Body of pancreas (tissue), 4 donors: ENCODE results near the gene TDP1. TPM values are rescaled to one million over a fixed set of nuclear protein-coding genes. Genes with fewer than 3 reads are reported as not detected.

Source experiments
- ATAC-seq: fragments of 150-250 bp; one replicate; pipeline ENCODE4 v1.9.1; 2016
- DNase-seq, 4 donors: peaks; one replicate each; pipeline ENCODE4 v3.0.0-alpha.2; 2019
- H3K27ac ChIP-seq, 4 donors: fragments of 200-600 bp; sonication (generic); 1 replicate in 3 of 4; 2 replicates in 1 of 4; pipeline versions ENCODE4 v1.5.1 to v1.6.1; 2016 to 2019; ENCODE audit warnings: mild to moderate bottlenecking in 1 of 4, mixed read lengths in 1 of 4, moderate library complexity in 1 of 4
- H3K27me3 ChIP-seq, 2 donors: fragments of 200-600 bp; sonication (generic); one replicate each; pipeline ENCODE4 v1.6.0; 2016; ENCODE audit warnings: mild to moderate bottlenecking in 1 of 2
- H3K36me3 ChIP-seq, 2 donors: fragments of 200-600 bp; sonication (generic); replicated peaks in 1 of 2; 2 replicates each; pipeline ENCODE4 v1.5.1; 2016; ENCODE audit warnings: low read depth in 2 of 2; ENCODE audit not compliant: insufficient read depth in 1 of 2
- H3K4me1 ChIP-seq: fragments of 200-600 bp; sonication (generic); one replicate; pipeline ENCODE4 v1.6.0; 2016
- H3K4me3 ChIP-seq, 2 donors: fragments of 200-600 bp; sonication (generic); 1 replicate in 1 of 2; 2 replicates in 1 of 2; pipeline ENCODE4 v1.5.1; 2016 to 2019
- H3K9me3 ChIP-seq, 3 donors: fragments of 200-600 bp; sonication (generic); 1 replicate in 2 of 3; 2 replicates in 1 of 3; pipeline ENCODE4 v1.5.1; 2016
- POLR2A ChIP-seq, 3 donors: fragments of 450-650 bp; IDR thresholded peaks; one replicate each; pipeline ENCODE4 v1.6.1; 2016; ENCODE audit warnings: antibody characterized with exemption in 3 of 3, mild to moderate bottlenecking in 2 of 3
- WGBS, 2 donors: methylation state at CpG; one replicate each; pipeline ENCODE4 v1.1.5; 2017; 5-methylcytosine and 5-hydroxymethylcytosine counted together
- intact Hi-C: fragments of 100-400 bp; cut with DNase I; formaldehyde crosslinking; loops from one replicate; pipeline ENCODE4 v1.15.1; 2023
- total RNA-seq, 2 donors: library from RNA; depleted of rRNA; stranded (reverse); fragments of >200 nt; gene quantifications; one replicate each; pipeline ENCODE4 v1.1.0, GENCODE V29; 2016
- TF ChIP-seq, protein P1 (sequence below), 7 experiments: fragments of 450-650 bp in 4 of 7; fragments of 200-600 bp in 3 of 7; sonication (generic) in 3 of 7; IDR thresholded peaks; one replicate each; pipeline ENCODE4 v1.5.1; 2016 to 2019; ENCODE audit warnings: antibody characterized with exemption in 7 of 7

The TDP1 gene
- total RNA-seq, 2 donors from 2014 or later, result 7.5 to 10.5 TPM

DNA sequence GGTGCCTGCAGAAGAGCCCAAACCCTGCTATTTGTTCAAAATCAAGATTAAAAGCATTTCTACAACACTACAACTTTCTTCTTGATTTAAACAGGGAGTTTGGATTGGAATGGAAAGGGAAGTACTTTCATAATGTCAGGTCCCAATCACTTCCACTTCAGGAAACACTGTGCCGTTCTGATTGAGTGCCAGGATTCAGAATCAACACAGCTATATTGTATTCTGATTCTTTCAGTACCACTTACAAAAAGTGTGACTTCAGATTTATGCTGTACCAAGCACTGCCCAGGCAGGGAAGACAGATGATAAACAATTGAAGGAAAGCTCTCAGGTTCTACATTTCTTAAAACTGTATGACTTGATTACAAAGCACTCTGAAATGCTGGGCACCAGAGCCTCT lies 3.2 kb downstream of the TDP1 start:
- no peak for ATAC-seq
- no peak overlapping the region for H3K27ac ChIP-seq
- WGBS, 2 donors, result 63 to 91% methylated on average over 1 of the region's 1 CpG
- no peaks in the 10 kb centered on the region for H3K9me3 ChIP-seq
- peaks cover 15% of the 10 kb centered on the region for H3K4me1 ChIP-seq
- H3K36me3 ChIP-seq, result peaks cover 0 to 2% of the 10 kb centered on the region in 2 donors
- TF ChIP-seq, protein P1, sequence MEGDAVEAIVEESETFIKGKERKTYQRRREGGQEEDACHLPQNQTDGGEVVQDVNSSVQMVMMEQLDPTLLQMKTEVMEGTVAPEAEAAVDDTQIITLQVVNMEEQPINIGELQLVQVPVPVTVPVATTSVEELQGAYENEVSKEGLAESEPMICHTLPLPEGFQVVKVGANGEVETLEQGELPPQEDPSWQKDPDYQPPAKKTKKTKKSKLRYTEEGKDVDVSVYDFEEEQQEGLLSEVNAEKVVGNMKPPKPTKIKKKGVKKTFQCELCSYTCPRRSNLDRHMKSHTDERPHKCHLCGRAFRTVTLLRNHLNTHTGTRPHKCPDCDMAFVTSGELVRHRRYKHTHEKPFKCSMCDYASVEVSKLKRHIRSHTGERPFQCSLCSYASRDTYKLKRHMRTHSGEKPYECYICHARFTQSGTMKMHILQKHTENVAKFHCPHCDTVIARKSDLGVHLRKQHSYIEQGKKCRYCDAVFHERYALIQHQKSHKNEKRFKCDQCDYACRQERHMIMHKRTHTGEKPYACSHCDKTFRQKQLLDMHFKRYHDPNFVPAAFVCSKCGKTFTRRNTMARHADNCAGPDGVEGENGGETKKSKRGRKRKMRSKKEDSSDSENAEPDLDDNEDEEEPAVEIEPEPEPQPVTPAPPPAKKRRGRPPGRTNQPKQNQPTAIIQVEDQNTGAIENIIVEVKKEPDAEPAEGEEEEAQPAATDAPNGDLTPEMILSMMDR (IDR thresholded peaks at IDR 0.05), result no peak
- TF ChIP-seq POLR2A (IDR thresholded peaks at IDR 0.05), result no peak
- H3K27me3 ChIP-seq, result no peaks in the 10 kb centered on the region
- H3K4me3 ChIP-seq, result no peak overlapping the region
- no peak for DNase-seq
- intact Hi-C loops, result no loop called here

DNA sequence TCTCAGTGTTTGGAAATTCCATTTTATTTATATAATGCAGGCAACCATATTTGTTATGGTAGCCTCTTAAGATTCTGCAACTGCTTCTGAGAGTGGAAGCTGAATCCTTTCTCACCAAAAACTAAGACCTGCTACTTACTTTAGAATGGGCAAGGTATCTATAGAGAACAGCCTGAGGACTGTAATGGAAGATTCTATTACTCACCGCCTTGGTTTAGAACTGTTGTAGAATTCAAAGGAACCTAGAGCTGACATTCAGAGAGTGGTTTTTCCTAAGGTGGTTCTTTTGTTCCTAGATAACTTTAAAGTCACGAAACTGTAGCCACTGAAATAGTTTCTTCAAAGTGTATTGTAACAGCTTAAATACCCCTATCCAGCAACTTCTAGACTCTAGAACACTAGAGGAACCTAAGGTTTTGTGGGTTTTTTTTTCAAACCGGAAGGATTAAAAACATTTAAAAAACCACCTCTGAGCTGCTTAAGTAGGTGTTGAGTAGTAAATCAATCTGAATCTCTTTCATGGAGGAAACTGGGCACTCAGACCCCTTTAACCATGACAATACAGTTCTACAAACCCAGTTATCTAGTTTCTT lies 4.2 kb downstream of the TDP1 start:
- ATAC-seq, result no peak
- Histone ChIP-seq H3K9me3 (no peaks in the 10 kb centered on the region), H3K4me3 (no peak overlapping the region), H3K4me1 (peaks cover 15% of the 10 kb centered on the region), H3K27me3 (no peaks in the 10 kb centered on the region), H3K36me3 (peaks cover 0 to 2% of the 10 kb centered on the region in 2 donors), H3K27ac (no peak overlapping the region)
- no peak for TF ChIP-seq POLR2A (IDR thresholded peaks at IDR 0.05)
- TF ChIP-seq, protein P1 (IDR thresholded peaks at IDR 0.05), result no peak
- intact Hi-C loops, result no loop called here
- 81 to 90% methylated on average over 3 of the region's 3 CpGs for WGBS, 2 donors
- no peak for DNase-seq

DNA sequence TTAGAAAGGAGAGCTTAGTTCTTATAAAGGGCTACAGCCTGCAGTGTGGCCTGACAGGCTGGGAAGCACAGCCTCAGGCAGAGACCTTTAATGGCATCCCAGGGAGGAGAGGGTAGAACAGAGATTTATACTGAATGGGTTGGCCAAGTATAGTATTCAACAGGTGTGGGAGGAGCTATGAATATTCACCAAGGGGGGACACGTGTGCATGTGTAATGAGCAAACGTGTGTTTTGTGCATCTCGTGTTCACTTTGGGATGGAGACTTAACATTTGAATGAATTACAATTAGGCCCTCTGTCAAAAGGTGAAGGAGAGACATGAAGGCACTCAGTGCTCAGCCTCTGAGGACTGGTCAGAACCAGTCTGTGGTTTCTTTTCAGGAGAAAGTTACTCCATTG lies 5.2 kb downstream of the TDP1 start:
- Histone ChIP-seq H3K9me3 (no peaks in the 10 kb centered on the region), H3K4me3 (no peak overlapping the region), H3K4me1 (peaks cover 15% of the 10 kb centered on the region), H3K27me3 (no peaks in the 10 kb centered on the region), H3K27ac (no peak overlapping the region), H3K36me3 (peaks cover 0 to 2% of the 10 kb centered on the region in 2 donors)
- ATAC-seq, result no peak
- TF ChIP-seq POLR2A (IDR thresholded peaks at IDR 0.05), result no peak
- TF ChIP-seq, protein P1 (IDR thresholded peaks at IDR 0.05), result no peak
- WGBS, 2 donors, result 57 to 66% methylated on average over 3 of the region's 3 CpGs
- intact Hi-C loops, result no loop called here
- DNase-seq, result no peak

DNA sequence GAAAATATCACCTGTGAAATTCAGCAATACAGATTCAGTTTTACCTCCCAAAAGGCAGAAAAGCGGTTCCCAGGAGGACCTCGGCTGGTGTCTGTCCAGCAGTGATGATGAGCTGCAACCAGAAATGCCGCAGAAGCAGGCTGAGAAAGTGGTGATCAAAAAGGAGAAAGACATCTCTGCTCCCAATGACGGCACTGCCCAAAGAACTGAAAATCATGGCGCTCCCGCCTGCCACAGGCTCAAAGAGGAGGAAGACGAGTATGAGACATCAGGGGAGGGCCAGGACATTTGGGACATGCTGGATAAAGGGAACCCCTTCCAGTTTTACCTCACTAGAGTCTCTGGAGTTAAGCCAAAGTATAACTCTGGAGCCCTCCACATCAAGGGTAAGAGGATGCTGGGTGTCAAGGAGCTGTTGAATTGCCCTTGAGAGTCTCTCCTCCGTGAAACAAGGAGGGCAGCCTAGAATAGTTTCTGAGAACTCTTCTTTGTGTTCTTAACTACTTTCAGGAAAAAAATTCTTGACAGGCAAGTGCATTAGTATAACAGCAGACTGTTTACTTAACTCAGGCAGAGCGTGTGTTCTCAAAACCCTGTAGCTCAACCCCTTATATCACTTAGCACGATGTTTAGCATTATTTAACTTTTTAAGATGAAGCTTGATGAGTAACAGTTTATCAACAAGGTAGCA lies 7.7 kb downstream of the TDP1 start:
- 86 to 88% methylated on average over 10 of the region's 10 CpGs for WGBS, 2 donors

More for the DNA sequence above, 7.7 kb downstream of the TDP1 start:
- Histone ChIP-seq H3K9me3 (no peaks in the 10 kb centered on the region), H3K36me3 (peaks cover 0 to 2% of the 10 kb centered on the region in 2 donors), H3K4me3 (no peak overlapping the region), H3K4me1 (no peaks in the 10 kb centered on the region), H3K27ac (no peak overlapping the region), H3K27me3 (no peaks in the 10 kb centered on the region)
- no peak for ATAC-seq
- no peak for DNase-seq
- TF ChIP-seq, protein P1 (IDR thresholded peaks at IDR 0.05), result no peak
- no peak for TF ChIP-seq POLR2A (IDR thresholded peaks at IDR 0.05)
- intact Hi-C loops, result no loop called here
